Brain microvascular endothelial cell (primary cell): ENCODE measurements around the gene CACNA1I.

Source experiments
- DNase-seq: peaks from one replicate; pipeline ENCODE4 v3.0.0-alpha.2; 2020
- H3K27ac ChIP-seq: fragments of 250-450 bp; sonication (Bioruptor Pico); 2 replicates; pipeline ENCODE4 v1.5.1; 2020; ENCODE audit warnings: mild to moderate bottlenecking, moderate library complexity
- H3K27me3 ChIP-seq: fragments of 250-450 bp; sonication (Bioruptor Pico); replicated peaks from 2 replicates; pipeline ENCODE4 v1.5.1; 2020; ENCODE audit warnings: mild to moderate bottlenecking
- H3K36me3 ChIP-seq: fragments of 250-450 bp; sonication (Bioruptor Pico); replicated peaks from 2 replicates; pipeline ENCODE4 v1.5.1; 2020; ENCODE audit warnings: mild to moderate bottlenecking
- H3K4me3 ChIP-seq: 2 replicates; pipeline ENCODE4 v1.5.1; 2011; ENCODE audit warnings: low read depth, mild to moderate bottlenecking, control low read depth, low read length, moderate library complexity
- CTCF ChIP-seq: IDR thresholded peaks from 2 replicates; pipeline ENCODE4 v1.5.1; 2011; ENCODE audit warnings: low read depth, mild to moderate bottlenecking, moderate library complexity, low read length, control low read depth, inconsistent platforms; ENCODE audit errors: missing control alignments
- in situ Hi-C: cut with HindIII; loops from 2 replicates; pipeline ENCODE4 v1.10.0; 2017; ENCODE audit warnings: low sequenced_read_pairs, low pct_ligation_motif_present

CACNA1I gene

DNA sequence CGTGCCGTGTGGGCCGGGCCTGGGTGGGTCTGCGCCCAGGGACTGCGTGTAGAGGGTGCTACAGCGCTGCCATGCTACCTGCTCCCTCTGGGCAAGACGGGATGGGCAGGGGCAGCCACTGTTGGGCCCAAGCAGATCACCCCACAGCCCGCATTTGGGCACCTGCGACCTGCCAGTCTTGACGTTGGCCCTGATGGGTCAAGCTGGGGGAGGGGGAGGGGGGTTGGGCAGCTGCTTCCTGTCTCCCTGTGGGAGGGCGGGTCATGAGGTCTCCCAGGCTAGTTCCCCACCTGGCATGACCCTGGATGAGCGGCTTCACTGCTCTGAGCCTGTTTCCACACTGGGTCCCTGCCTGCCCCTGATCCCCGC lies 35.2 kb upstream of the CACNA1I start:
- no peaks in the 10 kb centered on the region for H3K27me3 ChIP-seq
- in situ Hi-C loops = no loop called here
- no peak for TF ChIP-seq CTCF
- DNase-seq = no peak
- H3K4me3 ChIP-seq = no peak overlapping the region
- peaks cover under 1% of the 10 kb centered on the region for H3K36me3 ChIP-seq
- H3K27ac ChIP-seq = no peak overlapping the region

DNA sequence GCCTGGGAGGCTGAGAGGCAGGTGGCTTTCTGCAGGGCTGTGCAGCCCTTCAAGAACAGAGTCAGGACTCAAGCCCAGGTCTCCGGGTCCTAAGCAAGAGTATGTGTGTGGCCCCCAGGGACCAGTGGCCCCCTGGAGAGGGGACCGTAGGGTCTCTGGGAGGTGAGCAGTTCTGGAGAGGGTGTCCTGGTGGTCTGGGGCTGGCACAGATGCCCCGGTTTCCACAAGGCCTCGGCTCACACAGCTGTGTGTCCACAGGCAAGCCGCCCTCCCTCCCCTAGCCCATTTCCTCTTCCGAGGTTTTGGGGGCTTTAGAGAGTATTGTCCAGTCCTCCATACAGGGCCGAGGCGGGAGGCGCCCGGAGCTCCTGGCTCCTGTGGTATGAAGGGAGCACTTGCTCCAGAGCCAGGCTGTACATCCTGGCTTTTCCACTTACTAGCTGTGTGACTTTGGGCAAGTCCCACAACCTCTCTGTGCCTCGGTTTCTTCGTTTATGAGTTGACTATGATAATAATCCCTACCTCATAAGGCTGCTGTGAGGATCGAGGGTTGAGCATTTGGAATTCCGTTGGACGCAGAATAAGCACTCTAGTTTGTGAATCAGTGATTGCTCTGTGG lies 34.6 kb upstream of the CACNA1I start:
- DNase-seq = no peak
- no peak overlapping the region for H3K27ac ChIP-seq
- in situ Hi-C loops = no loop called here
- TF ChIP-seq CTCF = no peak
- no peak overlapping the region for H3K4me3 ChIP-seq
- H3K36me3 ChIP-seq = no peaks in the 10 kb centered on the region
- H3K27me3 ChIP-seq = no peaks in the 10 kb centered on the region

DNA sequence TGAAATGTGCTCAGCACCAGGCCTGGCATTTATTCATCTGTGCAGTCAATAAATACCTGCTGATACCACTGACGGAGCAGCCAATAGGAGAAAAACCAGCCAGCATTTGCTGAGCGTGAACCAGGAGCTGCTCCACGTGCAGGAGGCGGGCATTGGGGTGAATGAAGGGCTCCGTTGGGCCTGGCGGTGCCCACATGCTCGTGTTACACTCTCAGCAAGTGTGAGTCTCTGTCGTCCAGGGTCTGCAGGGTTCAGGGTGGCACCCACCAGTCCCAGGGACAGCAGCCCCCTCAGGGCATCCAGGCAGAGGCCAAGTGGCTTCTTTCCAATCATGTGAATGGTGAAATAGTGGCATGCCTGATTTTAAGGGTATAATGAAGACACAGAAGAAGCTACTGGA lies 33.8 kb upstream of the CACNA1I start:
- H3K4me3 ChIP-seq = no peak overlapping the region
- in situ Hi-C loops = no loop called here
- no peaks in the 10 kb centered on the region for H3K36me3 ChIP-seq
- H3K27ac ChIP-seq = no peak overlapping the region
- no peak for TF ChIP-seq CTCF
- no peak for DNase-seq
- peaks cover 1% of the 10 kb centered on the region for H3K27me3 ChIP-seq

DNA sequence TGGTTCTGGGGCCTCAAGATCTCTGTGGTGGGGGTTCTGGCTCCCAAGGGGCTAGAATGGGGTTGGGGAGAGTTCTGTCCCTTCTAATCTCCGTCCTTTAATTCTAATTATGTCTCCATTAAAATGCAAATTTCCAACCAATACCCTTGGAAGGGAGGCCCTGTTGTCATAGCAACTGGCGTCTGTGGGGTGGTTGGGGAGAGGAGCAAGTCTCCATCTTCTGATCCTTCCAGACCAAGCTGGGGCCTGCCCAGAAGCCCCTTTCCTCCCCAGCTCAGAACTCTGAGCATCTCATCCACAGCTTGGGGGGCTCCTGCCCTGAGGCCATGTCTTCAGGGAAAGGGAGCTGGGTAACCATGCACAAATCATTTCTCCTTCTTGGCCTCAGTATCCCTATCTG lies 32.6 kb upstream of the CACNA1I start:
- TF ChIP-seq CTCF = no peak
- no peak for DNase-seq
- H3K4me3 ChIP-seq = no peak overlapping the region
- H3K27ac ChIP-seq = no peak overlapping the region
- no peaks in the 10 kb centered on the region for H3K36me3 ChIP-seq
- H3K27me3 ChIP-seq = peaks cover 1% of the 10 kb centered on the region
- in situ Hi-C loops = no loop called here

DNA sequence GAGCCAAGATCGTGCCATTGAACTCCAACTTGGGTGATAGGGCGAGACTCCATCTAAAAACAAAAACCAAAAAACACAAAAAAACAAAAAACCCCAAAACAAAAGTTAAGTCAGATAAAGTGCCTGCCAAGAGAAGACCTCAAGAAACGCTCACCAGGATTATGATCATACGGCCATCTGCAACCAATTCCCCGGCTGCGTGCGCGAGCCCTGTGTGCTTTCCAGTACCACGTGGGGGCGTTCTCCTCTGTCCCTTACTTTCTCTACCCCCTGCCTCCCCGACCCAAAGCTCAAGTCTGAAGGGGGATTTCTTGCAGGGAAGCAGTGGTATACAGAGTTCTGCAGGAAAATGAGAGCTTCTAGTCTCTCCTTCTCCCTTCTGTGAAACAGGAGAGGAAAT lies 27.5 kb upstream of the CACNA1I start:
- peak; percentile 76 for TF ChIP-seq CTCF
- DNase-seq = no peak
- Histone ChIP-seq H3K27ac (no peak overlapping the region), H3K4me3 (no peak overlapping the region), H3K36me3 (no peaks in the 10 kb centered on the region), H3K27me3 (peaks cover 5% of the 10 kb centered on the region)
- in situ Hi-C loops = no loop called here
